GM03348 (cell line): ENCODE data around the gene CRAMP1.
"Not testable (repeated sequence)": the region's sequence is repeated elsewhere in the genome, so short reads cannot be mapped to it uniquely, and the experiment has no call there.

Experiments used
- DNase-seq: peaks from one replicate; pipeline ENCODE4 v3.0.0; 2012; ENCODE audit warnings: low spot score

The CRAMP1 gene, protein sequence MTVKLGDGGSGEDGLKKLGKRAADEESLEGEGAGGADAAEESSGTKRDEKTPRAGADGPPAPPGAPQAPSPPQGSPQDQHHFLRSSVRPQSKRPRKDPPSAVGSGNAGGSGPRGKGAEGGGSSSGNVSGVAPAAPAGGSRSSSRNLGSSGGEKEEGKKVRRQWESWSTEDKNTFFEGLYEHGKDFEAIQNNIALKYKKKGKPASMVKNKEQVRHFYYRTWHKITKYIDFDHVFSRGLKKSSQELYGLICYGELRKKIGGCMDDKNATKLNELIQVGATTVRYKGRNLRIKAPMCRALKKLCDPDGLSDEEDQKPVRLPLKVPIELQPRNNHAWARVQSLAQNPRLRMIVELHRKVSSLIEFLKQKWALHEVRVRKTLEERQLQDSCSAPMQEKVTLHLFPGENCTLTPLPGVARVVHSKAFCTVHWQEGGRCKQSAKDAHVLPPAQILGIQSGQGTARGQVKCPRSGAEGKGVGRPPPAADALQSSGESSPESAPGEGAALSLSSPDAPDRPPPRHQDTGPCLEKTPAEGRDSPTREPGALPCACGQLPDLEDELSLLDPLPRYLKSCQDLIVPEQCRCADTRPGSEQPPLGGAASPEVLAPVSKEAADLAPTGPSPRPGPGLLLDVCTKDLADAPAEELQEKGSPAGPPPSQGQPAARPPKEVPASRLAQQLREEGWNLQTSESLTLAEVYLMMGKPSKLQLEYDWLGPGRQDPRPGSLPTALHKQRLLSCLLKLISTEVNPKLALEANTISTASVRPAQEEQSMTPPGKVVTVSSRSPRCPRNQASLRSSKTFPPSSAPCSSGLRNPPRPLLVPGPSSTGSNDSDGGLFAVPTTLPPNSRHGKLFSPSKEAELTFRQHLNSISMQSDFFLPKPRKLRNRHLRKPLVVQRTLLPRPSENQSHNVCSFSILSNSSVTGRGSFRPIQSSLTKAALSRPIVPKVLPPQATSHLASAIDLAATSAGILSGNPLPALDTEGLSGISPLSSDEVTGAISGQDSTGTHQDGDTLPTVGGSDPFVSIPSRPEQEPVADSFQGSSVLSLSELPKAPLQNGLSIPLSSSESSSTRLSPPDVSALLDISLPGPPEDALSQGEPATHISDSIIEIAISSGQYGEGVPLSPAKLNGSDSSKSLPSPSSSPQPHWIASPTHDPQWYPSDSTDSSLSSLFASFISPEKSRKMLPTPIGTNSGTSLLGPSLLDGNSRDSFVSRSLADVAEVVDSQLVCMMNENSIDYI (N-terminal part only)

DNA sequence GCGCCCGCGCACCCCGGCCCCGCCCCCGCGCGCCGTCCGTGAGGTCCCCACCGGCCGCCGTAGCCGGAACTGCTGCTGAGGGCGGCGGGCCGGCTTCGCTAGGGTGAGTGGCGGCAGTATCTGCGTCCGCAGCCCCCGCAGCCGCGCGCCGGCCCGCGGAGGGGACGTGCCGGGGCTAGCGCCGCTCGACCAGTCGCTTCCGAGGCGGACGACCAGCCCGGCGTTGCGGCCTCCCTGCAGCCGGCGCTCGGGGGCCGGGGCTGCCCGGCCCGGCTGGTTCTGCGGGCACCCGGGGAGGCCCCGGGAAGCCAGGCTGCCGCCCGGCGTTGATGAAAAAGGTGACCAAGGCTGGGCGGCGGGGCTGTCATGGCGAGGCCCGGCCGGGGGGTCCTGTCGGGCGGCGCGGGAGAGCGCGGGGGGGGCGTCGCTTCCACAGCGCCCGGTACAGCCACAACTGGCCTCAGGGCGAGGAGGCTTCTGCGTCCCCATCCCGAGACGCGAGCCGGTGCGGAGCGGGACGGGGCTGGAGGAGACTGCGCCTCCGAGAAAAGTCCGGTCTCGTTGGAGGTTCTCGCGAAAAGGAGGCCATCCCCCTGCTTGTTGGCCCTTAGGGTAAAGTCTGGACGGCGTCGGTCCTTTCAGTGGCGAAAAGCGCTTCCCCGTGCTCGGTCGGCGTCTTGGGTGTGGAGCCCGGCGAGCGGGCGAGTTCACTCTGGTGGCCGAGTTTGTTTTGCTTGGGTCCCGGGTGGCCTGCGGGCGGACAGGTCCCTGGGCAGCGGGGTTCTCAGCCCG is at the start of gene CRAMP1:
CRAMP1 (plus strand) TSS at position 41 of the 792 bp plus-strand sequence. CDS start 2,280 bp downstream, outside the sequence.
- peak; percentile 37 for DNase-seq

DNA sequence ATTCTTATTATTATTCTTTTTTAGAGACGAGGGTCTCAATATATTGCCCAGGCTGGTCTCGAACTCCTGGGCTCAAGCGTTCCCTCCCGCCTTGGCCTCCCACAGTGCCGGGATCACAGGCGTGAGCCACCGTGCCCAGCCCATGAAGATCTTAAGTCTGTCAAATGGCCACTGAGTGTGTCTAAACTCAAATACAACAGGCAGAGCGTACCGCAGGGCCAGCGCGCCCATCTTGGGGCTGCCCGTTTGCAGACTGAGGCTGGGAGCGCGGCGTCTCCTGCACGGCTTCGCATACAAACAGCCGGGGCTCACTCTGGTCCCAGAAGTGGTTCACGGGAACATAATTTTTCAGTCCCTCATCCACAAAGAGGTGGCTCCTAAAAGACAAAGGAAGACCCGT is 48.4 kb upstream of the CRAMP1 start:
- no peak for DNase-seq

DNA sequence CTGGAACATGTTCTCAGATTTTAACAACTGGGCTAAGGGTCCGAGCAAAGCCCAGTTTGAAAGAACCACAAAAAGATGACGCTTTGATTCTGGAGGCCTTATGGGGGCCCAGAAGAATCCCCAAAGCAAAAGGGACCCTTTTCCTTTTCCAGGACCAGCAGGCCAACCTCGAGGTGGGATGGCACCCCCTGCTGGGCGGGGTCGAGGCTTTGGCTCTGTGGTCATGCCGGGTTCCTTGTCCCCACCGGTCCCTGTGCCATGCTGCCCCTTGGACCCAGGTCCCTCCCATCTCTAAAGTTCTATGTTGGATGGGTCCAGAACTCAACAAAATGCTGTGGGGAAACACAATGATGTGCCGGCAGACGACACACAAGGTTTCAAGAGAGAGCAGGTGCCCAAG is 47.8 kb upstream of the CRAMP1 start:
- peak; percentile 31 for DNase-seq

DNA sequence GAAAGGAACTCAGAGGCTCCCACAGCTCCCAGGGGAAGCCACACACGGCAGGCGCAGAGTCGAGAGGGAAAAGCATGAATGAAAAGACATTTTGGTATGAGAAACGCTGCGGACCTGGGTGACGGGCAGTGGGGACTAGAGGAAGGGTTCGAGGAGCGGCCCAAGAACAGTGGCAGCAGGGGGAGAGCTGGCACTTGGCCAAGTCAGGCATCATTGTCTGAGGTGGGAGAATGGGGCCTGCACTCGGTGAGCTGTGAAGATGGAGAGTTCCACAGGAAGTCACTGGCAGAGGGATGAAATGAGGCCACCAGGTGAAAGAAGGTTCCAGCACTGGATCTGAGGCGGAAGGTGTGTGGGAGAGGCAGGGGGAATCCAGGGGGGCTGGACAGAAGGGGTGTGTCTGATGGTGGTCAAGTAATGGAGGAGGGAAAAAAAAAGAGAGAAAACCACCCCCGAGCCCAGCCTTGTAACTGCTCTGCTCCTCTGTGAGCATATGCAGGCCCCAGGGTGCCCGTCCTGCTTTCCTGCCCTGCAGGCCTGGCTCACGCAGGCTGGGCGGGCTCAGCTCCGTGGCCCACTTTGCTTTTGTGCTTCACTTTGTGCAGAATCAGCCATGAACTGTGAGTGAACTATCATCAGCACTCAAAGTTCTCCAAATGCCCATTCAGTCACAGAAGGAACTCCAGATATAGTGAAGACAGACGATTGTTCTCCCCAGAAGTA is 46.9 kb upstream of the CRAMP1 start:
- DNase-seq: no peak

DNA sequence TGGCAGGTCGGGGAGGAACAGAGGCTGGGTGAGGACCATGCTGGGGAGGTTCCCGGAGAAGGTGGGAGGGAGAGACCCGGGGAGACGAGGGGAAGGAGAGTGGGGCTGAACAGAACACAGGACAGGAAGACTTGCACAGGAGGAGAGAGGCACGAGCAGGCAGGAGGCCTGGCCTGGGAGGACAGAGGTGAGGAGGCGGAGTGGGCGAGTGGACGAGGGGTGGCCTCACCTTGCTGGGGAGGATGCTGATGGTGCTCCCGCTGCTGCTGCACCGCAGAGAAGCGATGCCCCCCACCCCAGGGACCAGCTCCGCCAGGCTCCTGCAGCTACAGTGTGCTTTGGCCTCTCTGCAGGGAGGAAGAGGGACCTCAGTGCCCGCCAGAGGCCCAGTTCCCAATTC is 44.2 kb upstream of the CRAMP1 start:
- DNase-seq: no peak

DNA sequence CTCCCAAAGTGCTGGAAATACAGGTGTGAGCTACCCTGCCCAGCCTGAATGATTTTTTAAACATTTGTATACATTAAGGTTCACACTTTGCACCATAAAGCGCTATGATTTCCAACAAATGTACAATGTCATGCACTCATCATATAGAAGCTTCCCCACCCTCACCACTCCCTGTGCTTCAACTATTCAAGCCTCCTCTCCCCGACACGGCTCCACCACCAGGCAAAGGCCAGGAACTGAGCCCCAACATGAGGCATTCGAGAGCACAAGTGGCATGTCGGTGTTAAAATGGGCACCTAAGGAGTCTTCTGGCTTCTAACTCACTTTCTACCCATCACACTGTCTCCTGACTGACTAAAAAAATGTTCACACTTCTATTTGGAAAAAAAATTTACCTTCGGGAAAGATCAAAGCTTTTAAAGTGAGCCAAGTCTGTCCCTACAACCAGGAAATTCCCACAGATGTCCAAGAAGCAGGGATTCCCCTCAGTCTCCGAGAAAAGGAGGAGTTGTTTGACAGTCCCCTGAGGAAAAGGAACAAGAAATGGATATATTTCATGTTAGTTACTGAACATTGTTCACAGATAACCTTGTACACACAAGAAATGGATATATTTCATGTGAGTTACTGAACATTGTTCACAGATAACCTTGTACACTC is 41.0 kb upstream of the CRAMP1 start:
- DNase-seq: no peak

DNA sequence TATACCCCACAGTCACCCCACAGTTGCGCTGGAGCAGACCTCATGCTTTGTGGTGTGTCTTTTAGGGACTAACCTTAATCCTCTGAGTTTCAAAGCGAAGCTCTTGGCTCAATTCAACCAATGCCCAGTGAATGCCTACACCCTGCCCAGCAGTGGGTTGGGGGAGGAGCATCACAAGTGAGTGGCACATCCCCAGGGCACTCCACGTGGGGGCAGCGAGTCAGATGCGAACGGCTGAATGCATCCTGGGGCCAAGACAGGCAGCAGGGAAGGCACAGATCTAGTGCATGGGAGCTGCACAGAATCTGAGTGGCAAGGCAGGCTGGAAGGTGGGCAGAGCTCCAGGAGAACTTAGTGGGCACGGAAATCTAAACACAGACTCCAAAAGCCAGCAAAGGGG is 39.5 kb upstream of the CRAMP1 start:
- no peak for DNase-seq

DNA sequence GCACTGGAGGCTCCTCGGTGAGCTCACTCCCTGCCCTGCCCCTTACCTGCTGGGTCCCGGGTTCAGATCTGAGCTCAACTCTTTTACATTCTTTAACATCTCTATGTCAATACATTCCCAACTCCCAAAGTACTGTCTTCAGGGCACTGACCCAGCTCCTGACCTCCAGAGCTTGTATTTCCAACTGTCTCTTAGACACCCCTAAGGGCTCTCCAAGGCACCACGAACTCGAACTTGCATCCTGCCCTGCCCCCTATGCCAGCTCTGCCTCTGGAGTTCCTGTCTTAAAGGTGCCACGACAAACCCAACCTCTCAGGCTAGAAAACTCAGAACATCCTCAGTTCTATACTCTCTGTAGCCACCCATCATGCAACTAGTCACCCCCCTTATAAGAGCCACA is 38.9 kb upstream of the CRAMP1 start:
- no peak for DNase-seq

DNA sequence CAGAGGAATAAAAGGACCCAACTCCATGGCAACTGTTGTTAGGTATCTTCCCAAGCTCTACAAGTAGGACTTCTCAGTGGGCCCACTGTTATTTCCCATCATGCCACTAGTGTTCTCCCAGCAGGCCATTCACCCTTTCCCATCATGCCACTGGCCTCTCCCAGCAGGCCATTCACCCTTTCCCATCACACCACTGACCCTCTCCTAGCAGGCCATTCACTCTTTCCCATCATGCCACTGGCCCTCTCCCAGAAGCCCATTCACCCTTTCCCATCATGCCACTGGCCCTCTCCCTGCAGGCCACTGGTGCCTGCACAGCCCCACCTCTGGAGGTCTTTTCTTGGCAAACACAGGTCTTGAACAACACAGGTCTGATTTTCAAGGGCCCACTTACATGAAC is 36.6 kb upstream of the CRAMP1 start:
- no peak for DNase-seq

DNA sequence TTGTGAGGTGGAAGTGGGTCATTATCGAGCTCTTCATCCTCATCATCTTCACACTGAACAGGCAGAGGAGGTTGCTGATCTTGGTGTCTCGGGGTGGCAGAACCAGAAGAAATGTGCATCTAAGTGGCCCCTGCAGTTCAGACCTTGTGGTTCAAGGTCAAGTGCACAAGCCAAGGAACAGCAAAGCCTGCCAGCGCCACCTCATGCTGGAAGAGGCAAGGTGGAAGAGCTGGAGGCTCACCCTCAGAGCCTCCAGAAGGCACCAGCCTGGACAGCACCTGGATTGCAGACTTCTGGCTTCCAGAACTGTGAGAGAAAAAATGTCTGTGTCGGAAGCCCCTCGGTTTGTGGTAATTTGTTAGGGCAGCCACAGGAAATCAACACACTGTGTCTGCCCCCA is 32.9 kb upstream of the CRAMP1 start:
- no peak for DNase-seq

DNA sequence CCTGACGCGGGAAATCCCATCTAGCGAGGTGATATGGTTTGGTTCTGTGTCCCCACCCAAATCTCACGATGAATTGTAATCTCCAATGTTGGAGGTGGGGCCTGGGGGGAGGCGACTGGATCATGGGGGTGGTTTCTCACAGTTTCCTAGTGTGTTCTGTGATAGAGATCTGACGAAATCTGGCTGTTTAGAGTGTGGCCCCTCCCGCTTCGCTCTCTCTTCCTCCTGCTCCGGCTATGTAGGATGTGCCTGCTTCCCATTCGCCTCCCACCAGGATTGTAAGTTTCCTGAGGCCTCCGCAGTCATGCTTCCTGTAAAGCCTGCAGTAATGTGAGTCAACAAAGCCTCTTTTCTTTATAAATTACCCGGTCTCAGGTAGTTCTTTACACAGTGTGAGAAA is 31.9 kb upstream of the CRAMP1 start:
- no peak for DNase-seq

DNA sequence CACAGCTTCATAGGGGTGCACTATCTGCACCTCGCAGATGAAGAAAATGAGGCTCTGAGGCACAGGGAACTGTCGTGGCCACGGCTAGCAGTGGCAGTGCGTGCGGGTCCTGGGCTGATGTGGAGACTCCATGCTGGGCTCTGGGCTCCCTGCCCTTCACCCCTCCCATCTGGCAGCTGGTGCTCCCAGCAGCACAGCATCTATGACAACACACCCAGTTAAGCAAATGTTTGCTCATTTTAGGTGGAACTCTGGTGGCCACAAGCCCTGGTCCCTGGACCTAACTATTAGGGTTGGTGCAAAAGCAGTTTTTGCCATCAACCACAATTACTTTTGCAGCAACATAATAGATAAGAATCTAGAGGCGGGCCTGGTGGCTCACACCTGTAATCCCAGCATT is 31.2 kb upstream of the CRAMP1 start:
- no peak for DNase-seq

DNA sequence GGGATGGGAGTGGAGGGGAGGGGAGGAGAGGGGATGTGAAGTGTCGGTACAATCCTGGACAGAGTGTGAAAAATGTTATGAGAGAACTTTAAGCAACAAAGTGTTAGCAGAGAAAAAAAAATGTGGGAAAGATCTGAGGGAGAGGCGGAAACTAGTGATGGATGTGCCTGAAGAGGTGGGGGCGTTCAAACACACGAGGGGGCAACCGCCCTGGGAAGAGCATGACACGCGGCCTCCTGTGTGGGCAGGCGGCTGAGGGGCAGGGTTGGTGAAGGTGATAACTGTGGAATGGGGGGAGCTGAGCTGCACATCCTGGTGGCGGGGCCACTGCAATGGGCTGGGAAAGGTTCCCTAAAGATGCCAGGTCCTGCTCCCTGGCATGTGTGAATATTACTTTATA is 30.4 kb upstream of the CRAMP1 start:
- DNase-seq: no peak

DNA sequence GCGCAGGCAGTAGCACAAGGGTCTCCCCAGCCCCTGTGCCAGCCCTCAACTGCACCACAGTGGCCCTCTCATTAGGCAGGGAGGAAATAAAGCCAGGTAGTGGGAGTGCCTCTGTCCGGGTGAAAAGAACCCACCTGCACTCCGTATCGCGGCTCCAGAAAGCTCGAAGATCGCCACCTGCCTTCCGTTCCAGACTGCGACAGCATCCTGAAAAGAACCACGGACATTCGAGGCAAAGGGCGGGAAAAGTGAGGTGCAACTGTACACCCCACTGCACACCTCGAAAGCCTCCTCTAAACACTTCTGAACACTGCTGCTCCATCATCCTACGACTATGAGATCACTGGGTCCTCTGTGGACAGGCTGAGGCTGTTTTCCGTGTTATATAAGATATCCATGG is 29.0 kb upstream of the CRAMP1 start:
- DNase-seq: no peak

DNA sequence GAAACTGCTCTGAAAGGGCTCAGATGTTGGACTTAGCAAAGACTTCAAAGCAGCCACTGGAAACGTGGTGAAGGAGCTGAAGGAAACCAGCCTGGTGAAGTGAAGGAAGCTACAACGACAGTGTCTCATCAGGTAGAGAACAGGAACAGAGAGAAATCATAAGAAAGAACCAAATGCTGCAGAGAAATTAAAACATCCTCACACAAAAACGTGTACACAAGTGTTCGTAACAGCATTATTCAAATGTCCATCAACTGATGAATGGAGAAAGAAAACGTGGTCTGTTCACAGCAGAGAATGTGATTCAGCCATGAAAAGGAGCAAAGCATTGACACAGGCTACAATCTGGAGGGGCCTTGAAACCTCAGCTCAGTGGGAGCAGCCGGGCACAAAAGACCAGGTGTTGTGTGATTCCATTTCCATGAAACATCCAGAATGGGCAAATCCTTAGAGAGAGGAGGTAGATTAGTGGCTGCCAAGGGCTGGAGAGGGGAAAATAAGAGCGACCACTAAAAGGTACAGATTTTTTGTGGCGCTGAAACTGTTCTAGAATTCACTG is 27.2 kb upstream of the CRAMP1 start:
- no peak for DNase-seq

DNA sequence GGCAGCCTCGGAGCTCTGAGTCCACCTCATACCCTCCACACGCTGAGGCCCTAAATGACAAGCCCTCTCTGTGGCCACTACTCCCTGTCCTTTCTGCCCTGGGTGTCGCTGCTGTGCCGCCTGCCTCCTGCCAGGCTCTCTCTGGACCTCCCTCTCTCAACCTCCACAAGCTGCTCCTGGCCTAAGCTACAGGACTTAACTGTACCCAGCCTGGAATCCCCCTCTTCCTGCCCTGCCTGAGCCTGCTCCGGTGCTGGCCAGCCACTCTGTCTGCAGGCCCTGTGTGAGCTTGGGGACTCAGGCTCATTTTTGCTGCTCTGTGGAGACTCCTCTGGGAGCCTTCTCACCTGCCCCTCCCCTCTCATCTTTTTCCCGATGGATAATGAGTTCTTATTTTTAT is 21.8 kb upstream of the CRAMP1 start:
- DNase-seq: no peak

DNA sequence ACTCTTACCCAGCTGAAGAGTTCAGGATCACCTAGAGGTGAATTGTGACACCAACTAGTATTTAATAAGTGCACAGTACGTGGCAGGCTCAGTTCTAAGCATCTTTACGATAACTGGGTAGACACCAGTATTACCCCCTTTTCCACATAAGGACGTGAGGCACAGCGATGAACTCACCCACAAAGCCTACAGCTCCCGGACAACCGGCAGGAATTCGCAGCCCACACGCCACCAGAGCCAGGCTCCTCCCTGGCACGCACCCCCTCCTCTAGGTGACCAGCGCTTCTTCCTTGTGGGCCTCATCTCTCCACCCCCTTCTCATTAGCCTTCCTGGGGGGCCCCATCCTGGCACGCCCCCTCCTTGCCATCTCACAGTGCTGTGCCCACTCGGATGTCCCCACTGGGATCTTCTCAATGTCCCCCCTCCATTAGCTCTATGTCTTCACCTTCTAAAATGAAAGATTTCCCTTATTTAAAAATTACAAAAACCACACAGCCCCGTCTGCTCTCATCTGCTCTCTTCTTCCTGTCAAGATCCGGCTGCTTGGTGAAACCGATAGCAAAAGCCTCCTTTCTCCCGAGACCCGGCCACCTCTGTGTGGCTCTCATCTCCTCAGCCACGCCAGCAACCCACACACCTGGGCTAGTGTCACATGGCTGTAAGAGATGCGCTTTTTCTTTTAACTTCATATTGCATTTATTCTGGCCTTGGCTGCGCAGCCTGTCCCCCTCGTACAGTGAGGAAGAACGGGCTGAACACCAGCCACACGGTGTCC is 21.0 kb upstream of the CRAMP1 start:
- DNase-seq: no peak

DNA sequence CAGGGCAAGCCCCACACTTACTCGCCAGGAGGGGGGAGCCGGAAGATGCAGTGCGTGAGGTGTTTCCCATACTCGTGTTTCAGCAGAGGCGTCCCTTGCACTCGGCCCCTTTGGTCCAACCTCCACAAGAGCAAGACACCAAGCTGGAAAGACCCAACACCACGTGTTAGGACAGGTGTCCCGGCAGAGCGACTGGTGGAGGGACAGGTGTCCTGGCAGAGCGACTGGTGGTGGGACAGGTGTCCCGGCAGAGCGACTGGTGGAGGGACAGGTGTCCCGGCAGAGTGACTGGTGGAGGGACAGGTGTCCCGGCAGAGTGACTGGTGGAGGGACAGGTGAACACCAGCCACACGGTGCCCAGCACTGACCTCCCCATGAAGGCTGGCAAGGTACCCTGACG is 19.7 kb upstream of the CRAMP1 start:
- DNase-seq: no peak

DNA sequence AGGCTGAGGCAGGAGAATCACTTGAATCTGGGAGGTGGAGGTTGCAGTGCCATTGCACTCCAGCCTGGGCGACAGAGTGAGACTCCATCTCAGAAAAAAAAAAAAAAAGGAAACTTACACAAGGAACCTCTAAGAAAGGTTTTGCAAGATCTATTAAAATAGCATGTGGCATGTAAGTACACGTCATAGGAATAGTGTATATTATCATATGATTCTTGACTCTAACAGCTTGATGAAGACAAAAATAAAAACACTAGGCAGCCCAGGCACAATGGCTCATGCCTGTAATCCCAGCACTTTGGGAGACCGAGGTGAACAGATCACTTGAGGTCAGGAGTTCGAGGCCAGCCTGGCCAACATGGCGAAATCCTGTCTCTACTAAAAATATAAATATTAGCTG is 16.6 kb upstream of the CRAMP1 start:
- DNase-seq: not testable (repeated sequence)
